ENCODE data around the gene SAFB.
A peak's percentile ranks its signal among the peaks of the same experiment; 100 is the strongest.
"Not testable (repeated sequence)": the region's sequence is repeated elsewhere in the genome, so short reads cannot be mapped to it uniquely, and the experiment has no call there.

Gene SAFB

DNA sequence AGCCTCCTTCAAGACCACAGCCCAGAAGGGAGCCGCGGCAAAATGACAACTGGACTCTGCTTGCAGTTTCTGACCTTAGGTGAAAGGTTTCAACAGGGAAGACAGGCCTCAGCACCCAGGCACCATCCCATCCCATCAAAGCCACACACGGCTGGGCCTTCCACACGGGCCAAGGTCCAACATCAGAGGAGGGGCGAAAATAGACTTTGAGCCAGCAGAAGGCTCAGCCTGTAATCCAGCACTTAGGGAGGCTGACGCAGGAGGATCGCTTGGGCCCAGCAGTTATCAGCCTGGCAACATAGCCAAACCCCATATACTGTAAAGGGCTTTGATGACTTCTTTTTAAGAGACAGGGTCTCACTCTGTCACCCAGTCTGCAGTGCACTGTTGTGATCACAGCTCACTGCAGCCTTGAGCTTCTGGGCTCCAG, 28.3 kb upstream of the SAFB start:
- no peak for DNase-seq

- DNase-seq: no peak
Observed at GRCh38 chr19:5595129-5595528, 27.8 kb upstream of the SAFB start.

DNA sequence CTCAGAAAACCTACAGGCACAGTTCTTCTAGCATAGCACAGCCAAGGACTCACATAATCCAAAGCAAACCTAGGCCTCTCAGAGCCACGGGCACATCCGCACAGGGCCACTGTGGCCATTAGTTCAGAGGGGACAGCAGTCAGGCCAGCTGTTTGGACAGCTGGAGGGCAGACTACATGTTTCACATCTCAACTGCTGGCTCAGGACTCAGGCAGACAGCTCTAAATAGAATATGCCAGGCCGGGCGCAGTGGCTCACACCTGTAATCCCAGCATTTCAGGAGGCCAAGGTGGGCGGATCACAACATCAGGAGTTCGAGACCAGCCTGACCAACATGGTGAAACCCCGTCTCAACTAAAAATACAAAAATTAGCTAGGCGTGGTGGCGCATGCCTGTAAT, 27.1 kb upstream of the SAFB start:
- no peak for DNase-seq

GRCh38 chr19:5600797-5601196, 22.1 kb upstream of the SAFB start:
- DNase-seq: no peak

- no peak for DNase-seq
Observed at GRCh38 chr19:5603626-5604025, 19.3 kb upstream of the SAFB start.

GRCh38 chr19:5605362-5605761, 17.5 kb upstream of the SAFB start:
- no peak for DNase-seq

- no peak for DNase-seq
Observed at GRCh38 chr19:5607318-5608275, 15.3 kb upstream of the SAFB start.

DNA sequence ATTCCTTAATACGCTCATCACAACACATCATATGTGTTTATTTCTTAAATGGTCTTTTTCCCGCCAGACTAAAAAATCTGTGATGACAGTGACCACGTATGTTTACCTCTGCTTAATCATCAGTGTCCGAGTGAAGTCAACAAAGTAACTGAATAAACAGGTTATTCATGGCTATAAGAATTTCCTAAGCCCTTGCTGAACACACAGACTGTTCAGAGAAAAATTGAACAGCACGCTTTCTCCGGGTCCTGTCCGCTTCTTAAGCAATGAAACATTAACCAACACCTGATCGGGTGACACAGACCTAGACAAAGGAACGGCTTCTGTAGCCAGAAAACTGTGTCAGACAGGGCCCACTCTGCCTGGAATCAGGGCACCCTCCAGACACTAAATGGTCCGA, 14.6 kb upstream of the SAFB start:
- no peak for DNase-seq

- DNase-seq: not testable (repeated sequence)
Observed at GRCh38 chr19:5608766-5609165, 14.1 kb upstream of the SAFB start.

DNA sequence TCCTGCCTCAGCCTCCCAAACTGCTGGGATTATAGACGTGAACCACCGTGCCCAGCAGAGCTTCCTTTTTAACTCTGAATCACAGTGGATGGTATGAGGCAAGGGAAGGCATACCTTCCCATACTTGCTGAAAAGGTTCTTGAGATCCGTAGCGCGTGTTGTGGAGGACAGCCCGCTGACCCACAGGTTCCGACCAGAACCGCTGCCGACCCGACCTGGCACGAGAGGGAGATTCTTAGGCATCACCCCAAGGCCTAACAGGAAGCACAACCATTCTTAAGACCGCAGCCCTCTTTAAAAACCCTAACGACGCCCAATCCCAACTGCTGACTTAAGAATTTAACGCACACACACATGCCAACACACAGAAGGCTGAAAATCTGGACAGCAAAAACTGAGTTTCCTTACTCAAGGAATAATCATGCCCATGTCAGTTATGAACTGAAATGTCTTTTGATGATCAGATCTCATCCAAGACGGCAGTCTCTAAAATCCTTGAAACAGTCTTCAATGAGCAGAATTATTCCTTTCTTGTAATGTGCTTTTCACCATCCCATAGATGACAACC, 12.9 kb upstream of the SAFB start:
- DNase-seq: no peak

DNA sequence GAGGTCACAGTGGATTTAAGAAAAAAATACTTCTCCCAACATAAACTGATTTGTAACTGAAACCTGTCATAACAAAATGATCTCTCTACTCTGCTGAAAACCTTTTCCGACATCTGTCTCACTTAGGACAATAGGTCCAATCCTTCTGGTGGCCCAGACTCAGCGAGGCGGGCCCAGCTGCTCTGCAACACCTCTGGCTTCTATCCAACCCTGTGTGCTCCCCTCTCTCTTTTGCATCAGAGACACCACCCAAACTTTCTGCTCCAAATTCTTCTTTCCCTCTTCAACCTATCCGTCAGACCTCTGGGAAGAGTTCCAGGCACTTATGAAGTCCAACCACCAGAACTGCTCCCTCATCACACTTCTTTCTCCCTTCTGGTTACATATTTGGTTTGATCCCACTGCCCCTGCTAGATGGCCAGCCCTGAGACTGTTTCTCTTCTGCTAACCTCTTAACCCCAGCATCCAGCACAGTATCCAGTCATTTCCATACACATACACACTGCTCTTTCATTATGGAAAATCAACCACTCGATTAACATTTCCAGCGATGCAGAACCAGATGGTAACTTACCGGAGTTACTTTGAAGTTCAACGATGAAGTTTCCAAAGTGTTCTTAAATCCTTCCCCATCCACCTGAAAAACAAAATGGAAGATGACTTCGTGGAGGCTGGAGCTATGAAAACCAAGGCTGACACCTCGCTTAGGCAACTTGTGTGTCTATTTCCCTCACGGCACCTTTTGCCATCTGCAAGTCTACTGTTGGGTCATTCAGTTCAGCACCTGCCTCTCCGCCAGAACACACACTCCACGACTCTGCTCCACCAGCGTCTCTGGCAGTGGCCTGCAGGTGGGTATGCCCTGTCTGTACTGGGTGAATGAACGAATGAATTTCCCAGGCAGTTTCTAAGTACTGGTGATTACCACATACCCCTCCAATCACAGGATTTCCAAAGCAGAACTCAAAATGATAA, 9.7 kb upstream of the SAFB start:
- no peak for DNase-seq

DNA sequence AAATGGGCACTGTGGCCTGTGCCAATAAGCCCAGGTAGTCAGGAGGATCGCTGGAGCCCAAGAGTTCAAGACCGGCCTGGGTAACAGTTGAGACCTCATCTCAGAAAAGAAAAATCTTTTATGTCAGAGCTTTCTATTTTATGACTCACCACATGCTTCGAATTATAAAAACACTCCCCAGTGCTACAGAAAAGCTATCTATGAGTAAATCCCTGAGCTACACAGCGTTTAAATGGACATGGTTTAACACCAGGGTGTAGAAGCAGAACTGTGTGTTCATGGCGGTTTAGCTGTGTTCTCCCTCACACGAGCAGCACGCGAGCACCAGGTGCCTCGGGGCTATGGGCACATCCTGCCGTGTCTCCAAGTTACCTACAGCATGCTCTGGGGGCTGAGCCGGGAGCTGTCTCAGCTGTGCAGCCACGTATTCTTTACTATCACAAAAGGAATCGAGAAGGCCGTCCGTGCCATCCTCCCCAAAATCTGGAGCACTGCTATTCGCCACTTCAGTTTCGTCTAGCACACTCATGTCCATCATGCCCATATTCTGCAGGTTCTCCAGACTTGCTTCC, 7.0 kb upstream of the SAFB start:
- no peak for DNase-seq

DNA sequence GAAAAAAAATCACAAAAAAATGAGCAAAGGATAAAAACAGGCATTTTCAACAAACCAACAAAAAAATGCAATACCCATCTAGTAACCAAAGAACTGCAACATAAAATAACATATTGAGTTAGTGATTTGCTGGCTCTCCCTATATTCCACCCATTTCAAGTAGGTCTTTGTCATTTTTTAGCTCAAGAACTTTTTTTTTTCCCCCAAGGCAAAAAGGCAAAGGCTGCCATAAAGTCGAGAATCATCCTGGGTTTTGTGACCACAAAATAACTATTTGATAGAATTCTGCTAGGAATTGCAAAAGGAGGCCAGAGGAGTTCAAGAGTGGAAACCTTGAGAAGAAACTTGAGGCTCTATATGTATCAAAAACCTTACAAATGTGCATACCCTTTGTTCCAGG, 5.8 kb upstream of the SAFB start:
- no peak for DNase-seq

- no peak for DNase-seq
Observed at GRCh38 chr19:5618591-5618990, 4.3 kb upstream of the SAFB start.

DNA sequence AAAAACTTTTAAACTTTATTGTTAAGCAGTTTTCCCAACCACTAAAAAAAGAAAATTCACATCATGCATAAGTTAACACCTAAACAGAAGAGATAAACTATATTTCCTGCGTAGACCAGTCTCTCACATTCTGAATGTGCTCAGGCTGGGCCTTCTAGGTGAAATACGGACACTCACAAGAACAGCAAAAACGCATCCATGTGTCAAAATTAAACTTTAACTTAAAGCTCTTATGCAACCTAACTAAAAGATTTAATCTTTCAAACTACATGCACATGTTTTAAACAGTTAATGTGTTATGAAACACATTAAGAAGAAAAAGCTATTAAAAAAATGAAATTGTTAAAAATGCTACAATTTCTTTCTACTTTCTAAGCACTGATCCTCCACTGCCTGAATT, 2.9 kb upstream of the SAFB start:
- no peak for DNase-seq

DNA sequence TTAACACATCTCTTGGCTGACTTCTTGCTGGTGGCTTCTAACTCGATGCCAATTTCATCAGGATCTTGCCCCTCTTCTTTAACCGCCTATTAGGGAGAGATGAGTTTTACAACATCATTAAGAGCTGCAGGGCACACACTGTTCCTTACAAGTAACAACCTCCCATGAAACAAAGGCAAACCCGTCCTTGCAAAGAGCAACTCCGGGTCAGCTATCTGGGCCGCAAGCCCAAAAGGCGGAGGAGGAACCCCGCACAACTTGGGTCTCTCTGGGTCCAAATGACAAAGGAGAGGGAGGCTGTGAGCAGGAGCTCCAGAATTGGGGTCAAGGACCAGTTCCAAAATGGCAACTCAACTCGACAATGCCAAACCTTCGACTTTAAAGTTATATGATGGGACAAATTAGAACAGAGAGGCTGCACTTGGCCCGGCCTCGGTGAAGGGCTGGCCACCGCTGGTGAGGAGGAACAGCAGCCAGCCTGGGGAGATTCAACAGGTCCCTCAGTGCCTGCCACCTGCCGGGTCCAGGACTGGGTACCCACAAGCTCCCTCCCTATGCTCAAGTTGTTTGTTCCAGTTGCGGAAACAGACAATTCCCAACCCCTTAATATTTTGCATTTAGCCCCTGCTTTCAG, 1.5 kb upstream of the SAFB start:
- DNase-seq: peak in 41 of 56 donors; percentile 7 to 74 (median 35)

DNA sequence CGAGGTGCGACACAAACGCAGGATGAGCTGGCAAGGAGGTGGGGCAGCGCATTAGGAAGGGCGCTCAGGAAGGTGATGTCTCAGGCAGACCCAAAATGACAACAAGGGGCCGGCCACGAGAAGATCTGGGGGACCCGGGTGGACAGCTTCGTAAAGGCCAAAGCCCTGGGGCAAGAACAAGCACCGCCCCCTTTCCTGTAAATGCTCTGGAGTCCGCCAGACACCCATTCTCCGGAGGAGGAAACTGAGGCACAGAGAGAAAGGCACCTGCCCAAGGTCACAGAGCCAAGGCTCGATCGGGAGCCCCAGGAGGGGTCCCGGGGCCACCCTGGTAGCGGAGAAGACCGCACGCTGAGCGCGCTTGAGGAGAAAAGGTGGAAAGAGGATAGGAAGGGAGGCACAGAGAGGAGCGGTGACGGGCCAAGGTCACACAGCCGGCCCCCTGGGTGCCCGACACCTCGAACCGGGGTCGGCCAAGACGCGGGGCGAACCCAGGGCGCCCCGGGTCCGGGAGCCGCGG, 878 bp upstream of the SAFB start:
- DNase-seq: peak in 12 of 56 donors; percentile 19 to 49 (median 31)

- peak in 10 of 56 donors; percentile 23 to 59 (median 32) for DNase-seq
Observed at GRCh38 chr19:5623397-5624017, 624 bp downstream of the SAFB start.

GRCh38 chr19:5624018-5624663, 1.3 kb downstream of the SAFB start:
- peak in 21 of 56 donors; percentile 2 to 44 (median 16) for DNase-seq
